AML-193 (cell line): ENCODE results near the gene MMP7.
"Not testable (repeated sequence)": the region's sequence is repeated elsewhere in the genome, so short reads cannot be mapped to it uniquely, and the experiment has no call there.

ENCODE experiments used
- DNase-seq, 2 experiments: peaks; one replicate each; lab custom pipeline; 2025; lab: John Stamatoyannopoulos, UW

The MMP7 gene

DNA sequence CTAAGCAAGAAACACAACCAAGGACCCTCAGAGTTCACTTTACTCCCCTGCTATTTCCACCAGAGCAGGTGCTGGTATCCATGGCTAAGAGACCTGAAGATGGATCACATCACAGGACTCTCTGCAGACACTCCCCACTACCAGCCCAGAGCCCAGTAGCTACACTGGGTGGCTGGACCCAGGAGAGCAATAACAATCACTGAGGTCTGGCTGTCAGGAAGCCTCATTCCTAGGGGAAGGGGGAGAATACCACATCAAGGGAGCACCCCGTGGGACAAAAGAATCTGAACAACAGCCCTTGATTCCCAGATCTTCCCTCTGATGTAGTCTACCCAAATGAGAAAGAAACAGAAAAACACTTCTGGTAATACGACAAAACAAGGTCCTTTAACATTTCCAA is 9.0 kb upstream of the MMP7 start:
- DNase-seq = no peak

DNA sequence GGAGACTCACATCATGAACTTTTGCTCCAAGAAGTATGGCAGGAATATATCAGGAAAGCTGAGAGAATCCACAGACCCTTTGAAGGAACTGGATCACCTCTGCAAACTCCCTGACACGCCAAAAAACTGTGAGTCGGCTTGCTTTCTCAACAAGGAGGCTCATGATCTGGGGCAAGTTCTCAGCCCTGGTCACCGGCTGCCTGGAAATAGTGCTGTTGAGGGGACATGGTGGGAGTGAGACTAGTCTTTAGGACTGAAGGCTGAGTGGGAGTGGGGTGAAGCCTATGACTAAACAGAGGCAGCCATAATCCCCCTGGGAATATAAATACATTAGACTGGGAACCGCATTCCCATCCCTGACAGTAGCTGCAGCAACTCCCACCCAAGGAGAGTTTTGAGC is 8.4 kb upstream of the MMP7 start:
- DNase-seq = no peak

DNA sequence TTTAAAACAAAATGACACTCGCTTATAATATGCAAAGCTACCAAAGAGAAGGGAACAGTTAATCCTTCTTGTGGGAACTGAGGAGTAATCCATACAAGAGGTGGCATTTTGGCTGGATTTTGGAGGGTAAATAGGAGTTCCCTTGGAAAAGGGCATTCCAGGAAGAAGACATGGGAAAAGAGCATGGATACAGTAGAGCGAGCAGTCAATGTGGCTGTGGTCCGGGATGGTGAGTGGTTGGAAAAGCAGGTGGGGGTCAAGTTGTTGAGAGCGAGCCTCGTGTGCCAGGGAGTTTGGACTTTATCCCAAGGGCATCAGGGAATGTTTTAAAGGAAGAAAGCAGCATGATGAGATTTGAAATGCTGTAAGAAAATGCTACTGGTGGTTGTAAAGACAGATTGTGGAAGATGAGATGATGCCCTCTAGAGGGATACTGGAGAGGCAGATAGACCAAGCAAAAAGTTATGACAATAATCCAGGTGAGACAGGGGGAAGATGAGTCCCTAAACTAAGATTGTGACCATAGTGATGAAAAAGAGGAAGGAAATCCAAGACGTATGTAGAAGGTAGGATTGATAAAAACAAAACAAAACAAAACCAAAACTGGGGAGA is 3.8 kb upstream of the MMP7 start:
- peak in 1 of 2 experiments; percentile 10 for DNase-seq

DNA sequence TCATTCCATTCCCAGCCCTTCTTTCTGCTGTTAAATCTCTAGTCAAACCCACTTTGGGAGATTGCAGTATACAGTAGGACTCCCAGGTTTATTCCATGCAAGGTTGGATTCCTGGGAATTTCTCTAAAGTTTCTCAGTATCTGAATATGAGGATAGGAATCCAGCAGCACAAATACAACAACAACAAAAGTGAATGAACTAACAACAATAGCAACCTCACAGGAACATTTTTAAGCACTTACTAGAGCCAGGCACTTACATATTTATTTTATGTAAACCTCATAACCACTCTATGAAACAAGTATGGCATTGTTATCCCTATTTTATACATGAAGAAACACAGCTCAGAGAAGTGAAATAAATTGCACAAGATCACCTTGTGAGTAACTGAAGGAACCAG is 1.9 kb downstream of the MMP7 start:
- DNase-seq = no peak

DNA sequence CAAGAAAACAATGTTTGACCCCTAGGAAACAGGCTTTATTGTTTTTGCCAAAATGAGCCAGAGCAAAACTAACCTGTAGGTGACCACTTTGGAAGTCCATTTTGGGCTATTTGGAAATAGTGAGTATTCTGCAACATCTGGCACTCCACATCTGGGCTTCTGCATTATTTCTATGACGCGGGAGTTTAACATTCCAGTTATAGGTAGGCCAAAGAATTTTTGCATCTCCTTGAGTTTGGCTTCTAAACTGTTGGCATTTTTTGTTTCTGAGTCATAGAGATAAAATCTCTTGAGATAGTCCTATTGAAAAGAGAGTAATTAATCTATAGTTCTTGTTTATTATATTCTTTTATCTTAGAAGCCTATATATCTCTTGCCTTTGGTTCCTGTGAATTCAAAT is 2.9 kb downstream of the MMP7 start:
- no peak for DNase-seq

DNA sequence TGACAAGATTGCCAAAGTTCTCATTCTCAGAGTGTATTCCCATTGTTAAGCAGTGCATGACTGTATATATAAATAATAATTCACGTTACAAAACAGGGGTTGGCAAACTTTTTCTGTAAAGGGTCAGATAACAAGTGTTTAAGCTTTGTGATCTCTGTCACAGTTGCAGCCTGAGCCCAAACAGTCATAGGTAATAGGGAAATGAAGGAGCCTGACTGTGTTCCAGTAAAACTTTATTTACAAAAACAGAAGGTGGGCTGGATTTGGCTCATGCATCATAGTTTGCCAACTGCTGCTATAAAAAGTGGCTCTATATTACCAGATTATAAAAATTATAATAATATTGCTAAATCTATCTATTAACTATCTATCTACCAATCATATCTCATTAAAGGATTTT is 3.5 kb downstream of the MMP7 start:
- no peak for DNase-seq

DNA sequence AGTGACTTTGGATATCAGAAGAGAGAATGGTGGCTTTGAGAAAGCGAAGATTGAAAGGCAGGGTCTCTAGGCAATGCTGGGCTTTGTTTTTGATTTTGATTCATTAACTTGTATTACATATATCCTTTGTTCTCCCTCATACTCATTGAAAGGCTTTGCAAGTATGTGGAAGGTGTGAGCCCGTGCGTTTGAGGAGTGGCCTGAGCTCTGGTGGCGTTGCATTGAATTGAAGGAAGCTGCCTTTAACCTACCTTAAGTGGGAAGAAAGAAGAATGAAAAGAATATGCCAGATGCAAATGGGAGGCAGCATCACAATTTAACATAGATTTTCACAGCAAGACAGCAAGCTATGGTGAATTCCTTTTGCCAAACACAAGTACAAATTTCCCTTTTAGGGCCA is 6.7 kb downstream of the MMP7 start:
- no peak for DNase-seq

DNA sequence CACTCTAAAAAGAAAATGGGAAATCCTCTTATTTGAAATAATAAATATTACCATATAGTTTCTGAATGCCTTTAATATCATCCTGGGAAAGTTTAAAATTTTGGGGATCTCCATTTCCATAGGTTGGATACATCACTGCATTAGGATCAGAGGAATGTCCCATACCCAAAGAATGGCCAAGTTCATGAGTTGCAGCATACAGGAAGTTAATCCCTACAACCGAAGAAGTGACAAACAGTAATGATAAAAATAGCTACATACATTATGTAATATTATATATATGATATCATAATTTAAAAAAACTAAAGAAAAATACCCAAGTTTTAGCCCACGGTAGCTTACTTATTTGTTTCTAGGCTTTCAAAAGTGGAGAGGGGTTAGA is 7.4 kb downstream of the MMP7 start:
- no peak for DNase-seq

DNA sequence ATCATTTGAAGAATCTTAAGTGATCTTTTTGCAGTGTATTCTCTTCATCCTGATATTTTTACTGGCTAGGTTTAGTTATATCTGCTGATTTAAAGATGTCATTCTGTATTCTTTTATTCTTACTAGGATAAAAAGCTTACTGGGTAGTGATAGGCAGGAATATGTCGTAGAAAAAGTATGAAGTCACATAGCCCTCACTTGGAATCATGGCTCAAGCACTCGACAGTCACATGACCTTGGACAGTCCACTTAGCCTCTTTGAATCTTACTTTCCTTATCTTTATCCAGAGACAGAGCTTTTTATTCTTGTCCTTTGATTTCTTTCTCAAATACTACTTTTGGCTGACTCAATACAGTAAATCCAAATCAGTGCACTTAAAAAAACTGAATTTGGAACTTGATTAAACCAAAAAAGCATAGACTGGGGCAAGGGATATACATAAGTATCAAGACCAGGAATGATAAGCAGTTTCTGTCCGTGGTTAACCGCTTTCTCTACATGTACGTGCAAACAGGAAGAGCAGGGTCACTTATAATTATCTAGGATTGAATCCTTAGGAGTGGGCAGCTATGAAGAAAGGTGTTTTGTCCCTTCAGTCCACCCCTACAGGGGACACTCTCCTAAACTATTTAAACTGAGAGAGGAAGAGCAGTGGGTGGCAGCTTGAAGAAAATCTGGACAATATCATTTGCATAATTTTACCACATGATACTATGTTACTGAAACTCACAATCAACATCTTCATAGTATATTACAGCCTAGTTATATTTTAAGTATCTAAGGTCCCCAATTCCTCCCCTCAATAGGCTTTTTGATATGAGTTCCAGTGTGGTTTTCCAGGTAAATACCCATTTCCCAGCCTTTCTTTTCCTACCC is 8.0 kb downstream of the MMP7 start:
- no peak for DNase-seq

DNA sequence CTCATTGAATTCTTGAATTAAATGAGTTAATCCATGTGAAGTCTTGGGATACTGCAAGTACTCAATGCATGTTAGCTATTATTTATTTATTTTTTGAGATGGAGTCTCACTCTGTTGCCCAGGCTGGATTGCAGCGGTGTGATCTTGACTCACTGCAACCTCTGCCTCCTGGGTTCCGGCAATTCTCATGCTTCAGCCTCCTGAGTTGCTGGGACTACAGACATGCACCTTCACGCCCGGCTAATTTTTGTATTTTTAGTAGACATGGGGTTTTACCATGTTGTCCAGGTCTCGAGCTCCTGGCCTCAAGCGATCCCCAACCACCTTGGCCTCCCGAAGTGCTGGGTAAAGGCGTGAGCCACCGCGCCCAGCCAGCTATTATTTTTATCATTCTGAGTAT is 9.4 kb downstream of the MMP7 start:
- no peak for DNase-seq

DNA sequence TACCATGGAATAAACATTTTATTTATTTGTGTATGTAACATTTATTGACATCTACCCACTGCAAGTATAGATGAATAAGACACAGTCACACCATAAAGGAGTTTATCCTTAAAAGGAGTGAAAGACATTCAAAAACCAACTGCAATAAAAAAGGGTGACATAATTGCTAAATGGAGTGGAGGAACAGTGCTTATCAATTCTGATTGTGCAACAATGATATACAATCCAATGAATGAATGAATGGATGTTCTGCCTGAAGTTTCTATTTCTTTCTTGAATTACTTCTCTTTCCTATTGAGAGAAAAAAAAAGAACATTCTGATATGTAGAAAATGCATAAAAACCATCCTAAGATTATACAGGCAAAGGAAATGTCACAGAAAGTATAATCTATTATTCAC is 10.0 kb downstream of the MMP7 start:
- DNase-seq = no peak

DNA sequence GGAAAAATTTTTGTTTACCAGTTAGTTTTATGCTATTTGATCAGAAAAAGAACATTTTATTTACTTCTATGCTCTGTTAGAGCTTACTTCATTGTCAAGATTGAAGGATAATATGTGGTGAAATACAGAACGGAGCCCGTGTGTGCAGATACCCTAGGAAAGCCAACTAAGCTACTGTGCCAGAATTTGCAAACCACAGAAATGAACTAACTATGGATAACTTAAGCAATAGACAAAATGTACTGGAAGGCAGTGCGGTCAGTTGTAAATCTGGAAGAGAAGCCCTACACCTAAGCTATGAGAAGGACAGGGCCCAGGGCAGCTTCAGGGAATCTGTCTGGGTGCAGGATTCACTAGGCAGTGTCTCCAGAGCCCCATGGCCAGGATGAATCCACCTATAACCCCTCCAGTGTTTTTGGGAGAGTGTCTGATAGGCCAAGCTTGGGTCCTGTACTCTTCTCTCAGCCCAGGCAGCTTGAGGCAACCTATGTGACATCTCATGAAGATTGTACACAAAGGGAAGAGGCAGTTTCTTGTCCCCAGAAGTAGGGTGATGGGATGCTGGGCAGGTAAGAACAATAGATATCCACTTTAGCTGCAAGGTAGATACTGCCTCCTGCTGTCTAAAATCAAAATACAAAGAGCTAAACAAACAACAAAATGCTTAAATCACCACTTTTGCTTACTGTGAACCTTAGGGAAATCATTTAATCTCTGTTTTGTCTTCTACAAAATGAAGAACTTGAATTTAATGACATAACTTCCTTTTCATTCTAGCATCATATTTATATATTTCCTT is 12.1 kb downstream of the MMP7 start:
- no peak for DNase-seq

DNA sequence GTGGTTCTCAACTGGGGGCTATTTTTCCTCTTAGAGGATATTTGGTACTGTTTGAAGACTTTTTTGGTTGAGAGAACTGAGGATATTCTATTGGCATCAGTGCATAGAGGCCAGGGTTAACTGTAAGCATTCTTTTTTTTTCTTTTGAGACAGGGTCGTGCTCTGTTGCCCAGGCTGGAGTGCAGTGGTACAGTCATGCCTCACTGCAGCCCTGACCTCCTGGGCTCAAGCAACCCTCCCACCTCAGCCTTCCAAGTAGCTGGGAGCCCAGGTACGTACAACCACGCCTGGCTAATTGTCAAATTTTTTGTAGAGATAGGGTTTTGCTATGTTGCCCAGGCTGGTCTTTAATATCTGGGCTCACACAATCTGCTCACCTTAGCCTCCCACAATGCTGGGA is 12.9 kb downstream of the MMP7 start:
- no peak for DNase-seq

DNA sequence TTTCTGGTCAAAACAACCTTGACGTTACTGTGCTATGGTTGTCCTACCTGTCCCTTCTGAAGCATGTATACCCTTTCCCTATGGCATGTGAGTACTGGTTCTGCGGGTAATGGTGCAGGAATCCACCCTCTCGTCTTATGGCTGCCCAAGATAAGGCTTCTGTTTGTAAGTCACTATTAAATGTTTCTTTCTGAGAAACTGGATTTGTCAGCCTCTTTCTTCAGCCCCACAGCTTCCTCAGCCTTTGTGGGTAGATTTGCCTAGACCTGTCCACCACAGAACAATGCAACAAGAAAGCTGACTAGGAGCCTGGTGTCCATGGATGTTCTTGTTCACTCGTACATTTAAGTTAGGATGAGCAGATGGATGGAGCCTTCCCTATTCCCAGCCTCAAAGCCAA is 14.4 kb downstream of the MMP7 start:
- DNase-seq = no peak

DNA sequence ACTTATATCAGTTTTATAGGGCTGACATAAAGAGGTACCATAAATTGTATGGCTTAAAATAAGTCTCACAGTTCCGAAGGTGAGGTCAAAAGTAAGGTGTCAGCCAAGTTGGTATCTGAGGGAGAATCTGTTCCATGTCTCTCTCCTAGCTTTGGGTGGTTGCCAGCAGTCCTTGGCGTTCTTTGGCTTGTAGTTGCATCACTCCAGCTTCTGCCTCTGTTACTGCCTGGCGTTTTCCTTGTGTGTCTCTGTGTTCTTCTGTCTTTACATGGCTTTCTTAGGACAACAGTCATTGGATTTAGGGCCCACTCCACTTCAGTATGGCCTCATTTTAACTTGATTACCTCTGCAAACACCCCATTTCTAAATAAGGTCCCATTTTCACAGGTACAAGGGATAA is 16.7 kb downstream of the MMP7 start:
- DNase-seq = no peak

DNA sequence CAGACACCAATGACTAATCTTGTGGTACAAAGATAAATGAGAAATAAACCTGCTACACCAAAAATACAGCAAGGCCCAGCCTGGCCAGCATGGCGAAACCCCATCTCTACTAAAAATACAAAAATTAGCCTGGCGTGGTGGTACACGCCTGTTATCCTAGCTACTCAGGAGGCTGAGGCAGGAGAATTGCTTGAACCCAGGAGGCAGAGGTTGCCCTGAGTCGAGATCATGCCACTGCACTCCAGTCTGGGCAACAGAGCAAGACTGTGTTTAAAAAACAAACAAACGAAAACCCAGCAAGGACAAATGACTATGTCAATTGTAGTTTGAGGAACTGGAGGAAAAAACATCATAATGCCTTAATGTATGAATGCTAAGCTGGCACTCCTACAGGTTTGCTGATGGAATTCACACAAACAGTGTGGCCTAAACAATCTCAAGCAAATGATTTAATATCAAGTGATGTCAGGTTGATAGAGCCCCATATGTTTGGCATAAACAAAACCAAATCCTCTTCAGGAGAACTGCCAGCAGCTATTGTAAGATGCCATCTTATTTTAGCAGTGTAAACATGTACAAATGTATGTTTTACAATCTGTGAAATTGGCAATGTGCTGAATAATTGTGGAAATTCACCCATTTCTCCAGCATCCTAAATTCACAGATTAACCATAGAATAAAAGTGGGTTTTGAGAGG is 20.0 kb downstream of the MMP7 start:
- DNase-seq = no peak

DNA sequence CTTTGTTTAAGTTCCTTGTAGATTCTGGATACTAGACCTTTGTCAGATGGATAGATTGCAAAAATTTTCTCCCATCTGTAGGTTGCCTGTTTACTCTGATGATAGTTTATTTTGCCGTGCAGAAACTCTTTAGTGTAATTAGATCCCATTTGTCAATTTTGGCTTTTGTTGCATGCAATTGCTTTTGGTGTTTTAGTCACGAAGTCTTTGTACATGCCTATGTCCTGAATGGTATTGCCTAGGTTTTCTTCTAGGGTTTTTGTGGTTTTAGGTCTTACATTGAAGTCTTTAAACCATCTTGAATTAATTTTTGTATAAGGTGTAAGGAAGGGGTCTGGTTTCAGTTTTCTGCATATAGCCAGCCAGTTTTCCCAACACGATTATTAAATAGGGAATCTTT is 27.7 kb downstream of the MMP7 start:
- not testable (repeated sequence) for DNase-seq

DNA sequence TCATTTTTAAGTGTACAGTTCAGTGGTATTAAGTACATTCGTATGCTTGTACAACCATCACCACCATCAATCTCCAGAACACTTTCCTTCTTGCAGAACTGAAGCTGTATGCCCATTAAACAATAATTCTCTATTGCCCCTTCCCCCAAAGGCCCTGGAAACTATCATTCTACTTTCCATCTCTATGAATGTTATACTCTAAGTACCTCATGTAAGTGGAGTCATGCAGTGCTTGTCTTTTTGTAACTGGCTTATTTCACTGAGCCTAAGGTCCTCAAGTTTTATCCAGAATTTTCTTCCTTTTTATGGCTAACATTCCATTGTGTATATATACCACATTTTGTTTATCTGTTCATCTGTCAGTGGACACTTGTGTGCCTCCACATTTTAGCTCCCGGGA is 29.7 kb downstream of the MMP7 start:
- no peak for DNase-seq

DNA sequence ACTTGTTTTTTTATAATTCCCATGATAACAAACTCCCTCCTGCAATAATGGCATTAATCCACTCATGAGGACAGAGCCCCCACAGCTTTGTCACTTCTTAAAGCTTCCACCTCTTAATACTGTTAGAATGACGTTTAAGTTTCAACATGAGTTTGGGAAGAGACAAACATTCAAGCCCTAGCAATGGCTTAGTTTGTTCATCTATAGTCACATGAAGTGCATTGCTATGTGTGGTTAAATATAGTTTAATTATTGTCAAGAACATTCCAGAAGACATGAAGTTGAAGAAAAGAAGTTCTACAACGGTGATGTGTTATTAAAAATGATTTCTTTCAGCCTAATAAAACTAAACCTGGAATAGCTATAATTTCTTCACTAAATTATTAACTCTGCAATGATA is 30.6 kb downstream of the MMP7 start:
- DNase-seq = no peak

DNA sequence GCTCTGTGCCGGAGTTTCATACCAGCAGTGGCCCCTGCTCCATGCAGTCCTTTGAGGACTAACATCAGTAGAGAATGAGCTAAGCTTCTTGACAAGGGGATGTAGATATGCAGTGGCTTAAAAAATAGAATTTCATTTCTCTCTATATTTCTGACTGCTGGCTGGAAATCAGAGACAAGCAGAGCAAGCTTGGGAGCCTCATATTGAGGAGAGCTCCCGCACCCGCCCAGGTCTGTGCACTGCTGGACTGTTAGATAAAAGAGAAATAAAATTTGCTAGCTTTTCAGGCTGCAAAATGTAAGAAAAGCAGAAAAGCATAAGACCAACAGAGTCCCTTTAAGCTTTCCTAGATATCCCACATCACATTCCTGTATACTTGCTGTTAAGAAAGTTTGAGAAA is 31.4 kb downstream of the MMP7 start:
- no peak for DNase-seq

DNA sequence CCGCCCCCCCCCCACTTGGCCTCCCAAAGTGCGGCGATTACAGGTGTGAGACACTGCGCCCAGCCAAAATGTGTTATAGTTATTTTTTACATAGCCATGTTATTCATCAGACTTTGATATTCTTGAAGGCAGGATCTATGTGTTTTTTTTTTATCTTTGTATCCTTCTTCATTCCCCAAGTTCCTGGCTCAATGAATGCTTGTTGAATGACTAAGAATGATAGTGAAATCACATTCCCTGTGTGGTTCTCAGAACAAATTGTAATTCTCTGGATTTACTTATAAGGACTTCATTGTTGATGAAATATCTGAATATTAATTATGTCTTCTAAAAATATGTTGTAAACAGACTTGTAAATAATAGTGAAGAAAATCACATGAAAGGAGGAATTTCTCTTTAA is 33.5 kb downstream of the MMP7 start:
- no peak for DNase-seq
